ENCODE results near the gene TBL1X. TPM values are rescaled to one million over a fixed set of nuclear protein-coding genes. Genes with fewer than 3 reads are reported as not detected.

TBL1X gene
- total and polyA plus RNA-seq, 2 of the 8 experiments (the other 6 are each of a cell fraction or from before 2014, with no cell fraction given), result 13.3 to 25.6 TPM

DNA sequence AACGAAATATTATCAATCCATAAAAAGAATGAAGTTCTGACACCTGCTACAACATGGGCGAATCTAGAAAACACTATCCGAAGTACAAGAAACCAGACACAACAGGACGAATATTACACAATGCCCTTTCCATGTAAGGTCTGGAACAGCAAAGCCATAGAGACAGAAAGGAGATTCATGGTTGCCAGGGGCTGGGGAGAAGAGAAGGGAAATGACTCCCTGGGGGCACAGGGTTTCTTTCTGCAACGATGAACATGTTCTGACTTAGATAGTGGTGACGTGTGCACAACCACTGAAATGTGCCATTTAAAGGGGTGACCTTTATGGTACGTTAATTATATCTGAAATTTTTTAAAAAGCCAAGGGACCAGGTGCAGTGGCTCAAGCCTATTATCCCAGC, 272.5 kb downstream of the TBL1X start:
- no peak for DNase-seq (ENCODE audit: low read depth in 1 of 2, low spot score in 2 of 2)
- no peak overlapping the region for H2AFZ ChIP-seq (ENCODE audit: low read length)
- H3K4me2 ChIP-seq (ENCODE audit: insufficient read depth in 1 of 2, low read depth in 2 of 2, low read length in 2 of 2), result no peak overlapping the region
- H4K5ac ChIP-seq (ENCODE audit: insufficient read length, low read depth, low read length), result no peak overlapping the region
- H3K56ac ChIP-seq (replicated peaks; ENCODE audit: insufficient read length, low read depth, low read length), result no peak overlapping the region
- H3K4me3 ChIP-seq (ENCODE audit: extremely low read depth in 1 of 4, insufficient read depth in 2 of 4, low read depth in 3 of 4, low read length in 4 of 4), result no peak overlapping the region
- no peaks in the 10 kb centered on the region for H3K4me1 ChIP-seq (replicated peaks in 1 of 4; ENCODE audit: control insufficient read depth in 3 of 4, insufficient read depth in 4 of 4, low read length in 3 of 4)
- FAIRE-seq, result no peak
- 90% methylated on average over 7 of the region's 7 CpGs; no CpG with 5 or more reads in 1 of the 2 experiments for WGBS, 2 experiments (ENCODE audit: extremely low coverage in 1 of 2, insufficient coverage in 1 of 2, insufficient read length in 1 of 2, insufficient replicate concordance in 2 of 2, low coverage in 1 of 2, low lambda C conversion rate in 2 of 2, missing lambda C conversion rate in 1 of 2)
- H4K91ac ChIP-seq (replicated peaks; ENCODE audit: insufficient read length, low read length), result no peak overlapping the region
- no peak overlapping the region for H3K9ac ChIP-seq (replicated peaks in 1 of 4; ENCODE audit: extremely low read depth in 1 of 4, low read depth in 3 of 4, low read length in 3 of 4)
- no peaks in the 10 kb centered on the region for H3K79me1 ChIP-seq (ENCODE audit: low read depth, low read length)
- H3K79me2 ChIP-seq (ENCODE audit: control insufficient read depth in 1 of 2, insufficient read depth in 2 of 2, low read length in 2 of 2), result no peaks in the 10 kb centered on the region
- H2BK5ac ChIP-seq (ENCODE audit: low read depth, low read length), result no peak overlapping the region
- H4K20me1 ChIP-seq (replicated peaks in 1 of 2; ENCODE audit: control insufficient read depth in 1 of 2, insufficient read depth in 2 of 2, low read length in 2 of 2), result no peaks in the 10 kb centered on the region
- H3K36me3 ChIP-seq (ENCODE audit: control insufficient read depth in 2 of 4, insufficient read depth in 4 of 4, low read length in 3 of 4), result peaks cover 0 to 16% (median 0%) of the 10 kb centered on the region in 4 experiments; a peak in 2 of 8 replicates
- H3K27ac ChIP-seq (ENCODE audit: low read depth, low read length), result no peak overlapping the region
- ChIA-PET POLR2A (ENCODE audit: partially characterized antibody) (no interaction called here), CTCF (ENCODE audit: partially characterized antibody) (no interaction called here)
- no peak for TF ChIP-seq NRF1 (IDR thresholded peaks at IDR 0.05; ENCODE audit: low read depth, low read length)
- no peak for TF ChIP-seq CBX8 (IDR thresholded peaks at IDR 0.05; ENCODE audit: borderline replicate concordance, low read depth, low read length)
- no peak for TF ChIP-seq JUN (IDR thresholded peaks at IDR 0.05; ENCODE audit: low read depth, low read length)
- H3K18ac ChIP-seq (ENCODE audit: extremely low read depth, low read length), result no peak overlapping the region
- no peak overlapping the region for H2AK5ac ChIP-seq (ENCODE audit: low read depth, low read length)
- H2BK15ac ChIP-seq (ENCODE audit: low read length), result no peak overlapping the region
- H3K9me3 ChIP-seq (ENCODE audit: insufficient read depth in 2 of 2, low read depth in 1 of 2, low read length in 1 of 2), result no peaks in the 10 kb centered on the region; a peak in 1 of 4 replicates
- no peaks in the 10 kb centered on the region for H3K23me2 ChIP-seq (ENCODE audit: low read depth, low read length)
- H3K14ac ChIP-seq (ENCODE audit: insufficient read length), result no peak overlapping the region
- H2BK20ac ChIP-seq (ENCODE audit: low read length), result no peak overlapping the region
- no peaks in the 10 kb centered on the region for H3K27me3 ChIP-seq (replicated peaks in 1 of 4; ENCODE audit: control insufficient read depth in 3 of 4, extremely low read depth in 1 of 4, insufficient read depth in 3 of 4, low read length in 3 of 4)
- no peak overlapping the region for H3K23ac ChIP-seq (ENCODE audit: insufficient read length)
- H2BK120ac ChIP-seq (replicated peaks; ENCODE audit: low read depth, low read length), result no peak overlapping the region
- no peak overlapping the region for H4K8ac ChIP-seq (ENCODE audit: extremely low read depth, insufficient read depth, low read length)
- H2BK12ac ChIP-seq (ENCODE audit: low read depth, low read length), result no peak overlapping the region
- H3K4ac ChIP-seq (replicated peaks; ENCODE audit: insufficient read length, low read depth, low read length), result no peak overlapping the region

Measured in H1 (cell line).